Activated CD8-positive, alpha-beta memory T cell treated with anti-CD3 and anti-CD28 coated beads, Interleukin-2, amount 10 ng/mL, durations not matched to agents 7 days and 5 days (primary cell): ENCODE data around the gene TBR1. TPM values are rescaled to one million over a fixed set of nuclear protein-coding genes. Genes with fewer than 3 reads are reported as not detected.

Source experiments
- ATAC-seq: fragments of 150-1000 bp; cut with Tn5 transposase; one replicate; pipeline ENCODE4 v1.10.0; 2021; ENCODE audit warnings: moderate library complexity
- CTCF ChIA-PET: fragments of 350-600 bp; sonication (Branson Sonifier 250); formaldehyde crosslinking; loops from one replicate; lab custom pipeline; 2021; ENCODE audit warnings: antibody characterized with exemption; lab: Charles Lee
- DNase-seq: peaks from one replicate; pipeline ENCODE4 v3.0.0-alpha.2; 2020
- H3K27ac Mint-ChIP-seq: one replicate; pipeline ENCODE4 v1.8.0; 2021; ENCODE audit warnings: mild to moderate bottlenecking, mixed read lengths
- H3K27me3 Mint-ChIP-seq: one replicate; pipeline ENCODE4 v1.8.0; 2021; ENCODE audit warnings: mixed read lengths
- H3K36me3 Mint-ChIP-seq: one replicate; pipeline ENCODE4 v1.8.0; 2021; ENCODE audit warnings: mild to moderate bottlenecking, mixed read lengths
- H3K4me1 Mint-ChIP-seq: one replicate; pipeline ENCODE4 v1.8.0; 2021; ENCODE audit warnings: mixed read lengths
- H3K4me3 Mint-ChIP-seq: one replicate; pipeline ENCODE4 v1.8.0; 2021; ENCODE audit warnings: mild to moderate bottlenecking, moderate library complexity, mixed read lengths
- H3K9me3 Mint-ChIP-seq: one replicate; pipeline ENCODE4 v1.8.0; 2022; ENCODE audit warnings: low read depth, mixed read lengths
- total RNA-seq, 2 experiments: library from RNA; stranded (reverse); gene quantifications; one replicate each; pipeline ENCODE4 v1.2.3, GENCODE V29; 2021

TBR1 gene
- total RNA-seq, 2 experiments from 2014 or later: 0.05 TPM; not detected in 1

- H3K27ac Mint-ChIP-seq: peak overlapping the region; percentile 20
- peaks cover 56% of the 10 kb centered on the region for H3K4me1 Mint-ChIP-seq
- no peaks in the 10 kb centered on the region for H3K9me3 Mint-ChIP-seq
- DNase-seq: no peak
- H3K4me3 Mint-ChIP-seq: peak overlapping the region; percentile 44
- ATAC-seq: no peak
- CTCF ChIA-PET: interaction anchor here (0.7 to 1.6 kb wide), 2 partner anchors 10 to 36 kb away, joined by 3 to 4 read pairs; no protein-coding TSS in a partner anchor
- H3K36me3 Mint-ChIP-seq: peaks cover 4% of the 10 kb centered on the region
- H3K27me3 Mint-ChIP-seq: peaks cover 91% of the 10 kb centered on the region
Measured at GRCh38 chr2:161418275-161418714, 2.2 kb downstream of the TBR1 start.

- DNase-seq (no peak), ATAC-seq (no peak)
- Mint-ChIP-seq H3K27ac (no peak overlapping the region), H3K9me3 (no peaks in the 10 kb centered on the region), H3K36me3 (peaks cover 4% of the 10 kb centered on the region), H3K4me3 (peak overlapping the region; percentile 30), H3K4me1 (peaks cover 55% of the 10 kb centered on the region), H3K27me3 (peaks cover 89% of the 10 kb centered on the region)
- CTCF ChIA-PET: interaction anchor here (0.7 to 1.6 kb wide), 2 partner anchors 10 to 37 kb away, joined by 3 to 4 read pairs; no protein-coding TSS in a partner anchor
Measured at GRCh38 chr2:161418715-161419637, 2.9 kb downstream of the TBR1 start.

- H3K4me1 Mint-ChIP-seq: peaks cover 61% of the 10 kb centered on the region
- peaks cover 93% of the 10 kb centered on the region for H3K27me3 Mint-ChIP-seq
- H3K9me3 Mint-ChIP-seq: no peaks in the 10 kb centered on the region
- H3K4me3 Mint-ChIP-seq: no peak overlapping the region
- CTCF ChIA-PET: interaction anchor here (0.7 kb wide), 1 partner anchor 523 kb away, joined by 4 read pairs; no protein-coding TSS in a partner anchor
- H3K36me3 Mint-ChIP-seq: peaks cover 5% of the 10 kb centered on the region
- DNase-seq (no peak), ATAC-seq (no peak)
- no peak overlapping the region for H3K27ac Mint-ChIP-seq
Measured at GRCh38 chr2:161419638-161420190, 3.6 kb downstream of the TBR1 start.

GRCh38 chr2:161420406-161421074 lies 4.4 kb downstream of the TBR1 start:
- H3K36me3 Mint-ChIP-seq: peaks cover 5% of the 10 kb centered on the region
- ATAC-seq (no peak), DNase-seq (no peak)
- peaks cover 56% of the 10 kb centered on the region for H3K4me1 Mint-ChIP-seq
- H3K27me3 Mint-ChIP-seq: peaks cover 93% of the 10 kb centered on the region
- no peak overlapping the region for H3K4me3 Mint-ChIP-seq
- no peaks in the 10 kb centered on the region for H3K9me3 Mint-ChIP-seq
- no peak overlapping the region for H3K27ac Mint-ChIP-seq
- CTCF ChIA-PET: interaction anchor here (0.7 kb wide), 1 partner anchor 522 kb away, joined by 4 read pairs; no protein-coding TSS in a partner anchor

- no peak overlapping the region for H3K27ac Mint-ChIP-seq
- DNase-seq: no peak
- no peak for ATAC-seq
- H3K9me3 Mint-ChIP-seq: no peaks in the 10 kb centered on the region
- no peak overlapping the region for H3K4me3 Mint-ChIP-seq
- H3K27me3 Mint-ChIP-seq: peaks cover 93% of the 10 kb centered on the region
- H3K36me3 Mint-ChIP-seq: peaks cover 5% of the 10 kb centered on the region
- H3K4me1 Mint-ChIP-seq: peaks cover 49% of the 10 kb centered on the region
- CTCF ChIA-PET: no interaction called here
Measured at GRCh38 chr2:161421686-161422085, 5.6 kb downstream of the TBR1 start.

- Mint-ChIP-seq H3K9me3 (no peaks in the 10 kb centered on the region), H3K27ac (peak overlapping the region; percentile 49), H3K36me3 (peaks cover 10% of the 10 kb centered on the region), H3K4me3 (peak overlapping the region; percentile 18), H3K27me3 (peaks cover 91% of the 10 kb centered on the region), H3K4me1 (peaks cover 44% of the 10 kb centered on the region)
- ATAC-seq (no peak), DNase-seq (no peak)
- CTCF ChIA-PET: no interaction called here
Measured at GRCh38 chr2:161422816-161423403, 6.8 kb downstream of the TBR1 start.

- peaks cover 39% of the 10 kb centered on the region for H3K4me1 Mint-ChIP-seq
- H3K4me3 Mint-ChIP-seq: peak overlapping the region; percentile 52
- no peaks in the 10 kb centered on the region for H3K9me3 Mint-ChIP-seq
- peak; percentile 40 for ATAC-seq
- DNase-seq: peak; percentile 39
- peak overlapping the region; percentile 56 for H3K27ac Mint-ChIP-seq
- H3K36me3 Mint-ChIP-seq: peaks cover 10% of the 10 kb centered on the region
- CTCF ChIA-PET: no interaction called here
- H3K27me3 Mint-ChIP-seq: peaks cover 89% of the 10 kb centered on the region
Measured at GRCh38 chr2:161423421-161424393, 7.6 kb downstream of the TBR1 start.

GRCh38 chr2:161424394-161424769 lies 8.3 kb downstream of the TBR1 start:
- Mint-ChIP-seq H3K4me3 (peak overlapping the region; percentile 45), H3K9me3 (no peaks in the 10 kb centered on the region), H3K27ac (peak overlapping the region; percentile 56), H3K36me3 (peaks cover 10% of the 10 kb centered on the region), H3K27me3 (peaks cover 89% of the 10 kb centered on the region), H3K4me1 (peaks cover 34% of the 10 kb centered on the region)
- CTCF ChIA-PET: no interaction called here
- ATAC-seq (no peak), DNase-seq (no peak)

GRCh38 chr2:161424891-161425727 lies 9.0 kb downstream of the TBR1 start:
- CTCF ChIA-PET: no interaction called here
- Mint-ChIP-seq H3K36me3 (peaks cover 10% of the 10 kb centered on the region), H3K4me1 (peaks cover 33% of the 10 kb centered on the region), H3K9me3 (no peaks in the 10 kb centered on the region), H3K27ac (peak overlapping the region; percentile 56), H3K4me3 (peak overlapping the region; percentile 21), H3K27me3 (peaks cover 89% of the 10 kb centered on the region)
- ATAC-seq (no peak), DNase-seq (no peak)

GRCh38 chr2:161425728-161426454 lies 9.8 kb downstream of the TBR1 start:
- Mint-ChIP-seq H3K4me3 (no peak overlapping the region), H3K9me3 (no peaks in the 10 kb centered on the region), H3K36me3 (peaks cover 7% of the 10 kb centered on the region), H3K27ac (peak overlapping the region; percentile 24), H3K27me3 (peaks cover 89% of the 10 kb centered on the region), H3K4me1 (peaks cover 30% of the 10 kb centered on the region)
- ATAC-seq: no peak
- CTCF ChIA-PET: no interaction called here
- no peak for DNase-seq

- CTCF ChIA-PET: no interaction called here
- DNase-seq: no peak
- no peaks in the 10 kb centered on the region for H3K9me3 Mint-ChIP-seq
- H3K4me1 Mint-ChIP-seq: peaks cover 30% of the 10 kb centered on the region
- peak overlapping the region; percentile 17 for H3K4me3 Mint-ChIP-seq
- H3K27me3 Mint-ChIP-seq: peaks cover 87% of the 10 kb centered on the region
- no peak for ATAC-seq
- peaks cover 7% of the 10 kb centered on the region for H3K36me3 Mint-ChIP-seq
- peak overlapping the region; percentile 2 for H3K27ac Mint-ChIP-seq
Measured at GRCh38 chr2:161426455-161426921, 10.4 kb downstream of the TBR1 start.
